HG02885 (cell line): ENCODE measurements around the gene CSRP1.

ENCODE experiments used
- ATAC-seq: cut with Tn5 transposase; IDR thresholded peaks from one replicate; pipeline ENCODE4 v1.9.1; 2021; ENCODE audit warnings: mild to moderate bottlenecking; ENCODE audit not compliant: unreplicated experiment, poor library complexity

CSRP1 gene

DNA sequence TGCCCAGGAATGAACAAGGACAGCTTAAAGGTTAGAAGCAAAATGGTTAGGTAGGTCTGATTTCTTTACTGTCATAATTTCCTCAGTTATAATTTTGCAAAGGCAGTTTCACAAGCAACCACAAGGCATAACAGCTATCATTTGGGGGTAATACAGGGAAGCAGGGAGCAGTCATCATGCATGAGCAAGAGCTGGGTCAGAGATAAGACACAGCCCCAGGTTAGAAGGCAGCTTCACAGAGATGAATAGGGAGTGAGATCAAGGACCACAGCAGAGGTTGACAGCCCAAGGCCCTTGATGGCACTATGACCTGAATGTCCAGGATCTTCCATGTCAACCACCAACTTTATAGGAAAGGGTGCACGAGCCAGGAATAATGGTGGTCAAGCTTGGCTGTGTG, 9.0 kb upstream of the CSRP1 start:
- no peak for ATAC-seq

DNA sequence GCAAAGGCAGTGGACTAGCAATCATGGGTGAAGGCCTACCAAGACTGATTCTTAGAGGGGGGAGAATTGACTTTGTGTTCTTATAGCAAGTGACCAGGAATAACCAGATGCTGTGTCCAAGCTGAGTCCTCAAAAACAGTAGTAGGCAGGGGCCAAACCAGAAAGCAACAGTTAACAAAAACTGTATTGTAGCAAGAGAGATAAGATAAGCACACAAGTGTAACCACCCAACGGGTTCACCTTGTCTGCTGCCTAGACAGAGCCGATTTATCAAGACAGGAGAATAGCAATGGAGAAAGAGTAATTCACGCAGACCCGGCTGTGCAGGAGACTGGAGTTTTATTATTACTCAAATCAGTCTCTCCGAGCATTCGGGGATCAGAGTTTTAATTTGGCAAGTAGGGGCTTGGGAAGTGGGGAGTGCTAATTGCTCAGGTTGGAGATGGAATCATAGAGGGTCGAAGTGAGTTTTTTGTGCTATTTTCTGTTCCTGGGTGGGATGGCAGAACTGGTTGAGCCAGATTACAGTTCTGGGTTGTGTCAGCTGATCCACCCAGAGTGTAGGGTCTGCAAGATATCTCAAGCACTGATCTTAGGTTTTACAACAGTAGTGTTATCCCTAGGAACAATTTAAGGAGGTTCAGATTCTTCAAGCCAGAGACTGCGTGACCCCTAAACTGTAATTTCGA, 8.3 kb upstream of the CSRP1 start:
- ATAC-seq: no peak

DNA sequence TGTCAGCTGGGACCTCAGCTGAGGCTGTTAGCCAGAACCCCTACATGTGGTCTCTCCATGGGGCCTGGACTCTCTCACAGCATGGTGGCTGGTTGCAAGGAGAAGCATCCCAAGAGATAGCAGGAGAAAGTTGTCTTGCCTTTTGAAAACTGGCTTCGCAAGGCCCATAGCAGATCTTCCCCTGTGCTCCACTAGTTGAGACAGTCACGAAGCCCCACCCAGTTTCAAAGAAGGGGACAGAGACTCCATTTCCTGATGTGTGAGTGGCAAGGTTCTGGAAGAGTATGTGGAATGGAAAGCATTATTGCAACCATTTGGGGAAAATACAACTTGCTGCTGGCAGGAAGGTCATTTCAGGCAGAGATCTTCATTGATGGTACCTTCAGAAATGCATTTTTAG, 7.5 kb upstream of the CSRP1 start:
- ATAC-seq: no peak

DNA sequence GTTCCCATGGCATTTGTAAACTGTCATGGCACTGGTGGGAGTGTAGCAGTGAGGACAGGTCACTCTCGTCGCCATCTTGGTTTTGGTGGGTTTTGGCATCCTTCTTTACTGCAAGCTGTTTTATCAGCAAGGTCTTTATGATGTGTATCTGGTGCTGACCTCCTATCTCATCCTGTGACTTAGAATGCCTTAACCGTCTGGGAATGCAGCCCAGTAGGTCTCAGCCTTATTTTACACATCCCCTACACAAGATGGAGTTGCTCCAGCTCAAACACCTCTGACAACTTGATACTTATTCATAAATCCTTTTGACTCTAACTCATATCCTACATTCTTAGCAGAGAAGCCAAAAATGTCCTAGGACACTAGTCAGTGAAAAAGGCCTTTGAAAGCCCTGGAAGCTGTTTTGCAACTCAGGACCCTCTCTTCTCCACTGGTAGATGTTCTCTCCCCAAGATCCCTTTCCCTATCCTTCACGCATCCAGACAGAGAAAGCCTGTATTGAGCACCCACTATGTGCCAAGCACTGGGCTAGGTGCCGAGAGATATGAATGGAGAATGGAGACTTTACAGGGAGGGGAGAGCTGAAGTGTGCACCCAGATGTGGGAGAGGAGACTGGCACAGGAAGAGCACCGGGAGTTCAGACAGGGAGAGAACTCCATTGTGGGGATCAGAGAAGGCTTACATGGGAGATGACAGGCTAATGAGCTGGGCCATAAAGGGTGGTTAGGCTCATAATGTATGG, 6.7 kb upstream of the CSRP1 start:
- no peak for ATAC-seq

DNA sequence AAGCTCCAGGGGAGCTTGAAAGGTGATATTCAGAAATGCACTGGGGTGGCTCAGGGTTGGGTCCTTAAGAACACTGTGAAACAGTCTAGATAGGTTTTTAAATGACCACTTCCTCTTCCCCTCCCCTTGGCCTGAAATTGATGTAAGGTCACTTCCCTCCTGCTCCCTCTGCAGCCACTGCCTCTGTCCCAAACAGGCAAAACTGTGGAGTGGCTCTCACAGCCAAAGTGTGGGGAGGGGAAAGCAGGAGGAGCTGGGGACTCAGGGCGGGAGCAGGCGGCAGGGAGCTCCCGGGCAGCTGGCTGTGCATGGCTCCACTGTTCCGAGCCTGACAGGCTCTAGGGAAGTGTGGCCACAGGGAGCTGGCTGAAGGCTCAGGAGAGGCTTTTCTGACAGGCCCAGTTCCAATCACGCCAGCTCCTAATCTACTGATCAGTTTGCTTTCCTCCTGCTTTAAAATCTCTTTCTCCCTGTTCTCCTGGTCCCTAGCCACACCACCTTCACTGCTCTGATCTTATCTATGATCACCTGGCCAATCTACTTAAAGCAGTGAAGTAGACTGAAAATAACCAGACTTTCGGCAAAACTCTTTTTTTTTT, 5.1 kb upstream of the CSRP1 start:
- peak; percentile 52 for ATAC-seq

DNA sequence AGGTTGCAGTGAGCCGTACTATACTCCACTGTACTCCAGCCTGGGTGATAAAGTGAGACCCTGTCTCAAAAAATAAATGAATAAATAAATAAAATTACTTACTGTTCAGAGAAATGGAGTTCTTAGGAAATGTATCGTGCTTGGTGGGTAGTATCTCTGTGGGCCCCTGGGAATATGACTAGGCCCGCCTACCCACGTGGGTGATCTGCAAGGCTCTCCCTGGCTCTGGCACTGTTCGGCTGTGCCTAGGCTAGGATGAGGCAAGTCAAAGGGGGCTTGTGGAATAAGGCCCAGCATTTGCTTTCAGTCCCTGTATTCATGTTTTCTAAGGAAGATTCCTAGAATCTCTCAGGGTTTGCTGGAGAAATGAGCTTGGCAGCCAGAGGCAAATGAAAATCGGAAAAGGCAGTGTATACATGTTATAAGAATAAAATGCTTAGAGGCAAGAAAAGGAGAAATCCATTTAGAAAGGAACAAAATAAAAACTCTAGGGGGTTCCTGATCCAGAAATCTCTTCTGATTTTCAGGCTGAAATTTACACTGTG, 4.5 kb upstream of the CSRP1 start:
- ATAC-seq: no peak

DNA sequence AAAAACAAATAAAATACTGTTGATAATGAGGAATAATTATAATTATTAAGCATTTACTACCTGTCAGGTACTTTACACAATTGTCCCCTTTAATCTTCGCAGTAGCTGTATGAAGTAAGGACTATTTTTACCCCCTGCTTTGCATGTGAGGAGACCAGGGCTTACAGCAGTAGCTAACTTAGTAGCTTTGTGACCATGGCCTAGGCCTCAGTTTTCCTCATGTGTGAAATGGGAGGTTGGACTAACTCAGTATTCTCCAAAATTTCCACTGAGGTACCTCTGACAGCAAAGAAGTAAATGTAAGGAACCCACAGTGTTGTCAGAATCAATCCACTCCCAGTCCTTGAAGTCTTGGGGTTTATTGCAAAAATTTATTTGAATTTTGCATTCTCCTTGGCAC, 3.8 kb upstream of the CSRP1 start:
- ATAC-seq: no peak

DNA sequence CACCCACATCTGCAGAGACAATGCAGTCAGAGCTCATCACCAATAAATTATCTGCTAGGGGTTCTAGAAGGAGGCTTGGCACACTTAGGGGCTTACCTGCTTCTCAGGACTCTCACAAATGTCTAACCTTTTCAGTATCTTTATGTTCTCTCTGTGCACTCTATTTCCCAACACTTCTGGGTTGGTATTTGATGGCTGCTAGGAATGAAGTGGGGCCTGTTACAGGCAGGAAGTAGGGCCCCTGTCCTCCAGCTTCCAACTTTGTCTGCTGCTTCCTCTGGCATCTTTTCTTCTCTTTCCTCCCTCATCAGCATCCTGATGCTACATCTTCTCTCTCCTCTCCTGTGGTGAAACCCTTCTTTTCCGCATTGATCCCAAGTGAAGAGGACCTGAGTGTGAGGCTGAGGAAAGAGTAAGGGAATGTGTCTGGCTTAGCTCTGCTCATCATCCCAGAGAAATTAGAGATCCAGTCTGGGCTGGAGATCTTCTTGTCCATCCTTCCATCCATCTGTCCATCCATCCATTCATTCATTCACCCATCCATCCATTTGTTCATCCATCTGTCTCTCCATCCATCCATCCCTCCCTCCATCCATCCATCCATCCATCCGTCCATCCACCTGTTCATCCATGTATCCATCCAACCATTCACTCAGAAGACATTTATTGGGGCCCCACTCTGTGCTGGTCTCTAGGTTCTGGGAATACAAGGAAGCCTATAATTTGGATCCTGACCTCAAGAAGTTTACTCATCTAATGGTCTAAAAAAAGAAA, 2.9 kb upstream of the CSRP1 start:
- ATAC-seq: no peak

DNA sequence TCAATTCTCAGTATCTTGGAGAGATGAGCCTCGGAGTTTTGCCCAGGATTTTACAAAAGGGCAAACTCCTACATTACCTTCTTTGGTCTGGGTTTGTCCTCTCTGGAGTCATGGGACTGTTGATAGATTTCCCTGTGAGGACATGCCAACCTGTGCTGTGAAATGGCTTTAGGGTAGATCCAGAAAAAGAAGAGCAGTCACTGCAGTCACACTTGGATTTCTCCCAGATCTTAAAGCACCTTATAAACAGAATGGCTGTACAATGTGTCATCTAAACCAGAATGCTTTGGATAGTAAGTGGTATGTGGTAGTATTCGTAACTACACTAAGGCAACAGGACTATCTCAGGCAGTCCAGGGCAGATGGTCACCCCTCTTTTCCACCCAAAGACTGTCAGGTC, 1.9 kb upstream of the CSRP1 start:
- ATAC-seq: no peak

DNA sequence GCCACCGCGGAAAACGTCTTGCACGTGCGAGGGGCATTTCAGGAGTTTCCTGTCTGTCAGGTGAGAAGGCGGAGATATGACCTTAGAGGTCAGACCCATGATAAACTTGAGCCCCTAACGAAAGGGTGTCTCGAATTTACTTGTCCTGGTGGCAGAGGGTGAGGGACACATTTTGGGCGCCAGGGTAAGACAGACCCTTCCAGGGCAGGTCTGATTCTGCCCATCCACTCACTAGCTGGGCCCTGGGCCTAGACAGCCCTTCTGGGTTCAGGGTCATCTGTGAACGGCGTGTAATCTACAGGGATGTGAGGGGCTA, 395 bp upstream of the CSRP1 start:
- ATAC-seq: peak; percentile 8

DNA sequence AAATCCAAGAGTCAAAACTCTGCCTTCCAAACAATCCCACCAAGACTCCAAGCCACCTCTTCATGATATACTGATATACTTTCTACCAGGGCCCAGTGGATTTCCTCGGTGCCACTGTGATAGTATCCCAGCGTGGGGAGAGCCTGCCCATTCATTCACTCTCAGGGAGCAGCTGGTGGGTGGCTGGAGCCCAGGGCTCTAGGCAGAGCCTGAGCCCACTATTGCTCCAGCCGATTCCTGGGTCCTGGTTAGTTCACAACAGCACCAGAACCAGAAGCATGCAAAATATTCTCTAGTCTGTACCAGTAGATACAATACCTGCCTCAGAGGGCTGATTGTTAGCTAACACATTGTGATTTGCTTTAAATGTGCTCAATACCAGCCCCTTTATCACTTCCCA, 831 bp downstream of the CSRP1 start:
- no peak for ATAC-seq

DNA sequence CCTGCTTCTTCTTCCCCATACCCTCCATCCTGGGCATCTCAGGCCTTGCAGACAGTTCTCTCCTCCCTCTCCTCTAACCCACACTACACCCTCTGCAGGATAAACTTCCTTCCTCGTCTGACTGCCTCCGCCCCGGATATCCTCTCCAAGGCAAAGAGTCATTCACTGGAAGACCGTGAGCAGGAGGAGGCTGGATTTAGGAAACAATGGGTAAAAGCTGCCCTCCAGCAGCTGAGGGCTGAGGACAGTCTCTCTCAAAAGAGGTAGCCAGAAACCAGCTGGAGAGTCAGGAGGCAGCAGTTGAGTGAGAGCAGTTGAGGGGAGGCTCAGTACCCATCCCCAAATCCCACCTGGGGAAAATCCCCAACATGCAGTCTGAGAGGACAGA, 1.4 kb downstream of the CSRP1 start:
- no peak for ATAC-seq

DNA sequence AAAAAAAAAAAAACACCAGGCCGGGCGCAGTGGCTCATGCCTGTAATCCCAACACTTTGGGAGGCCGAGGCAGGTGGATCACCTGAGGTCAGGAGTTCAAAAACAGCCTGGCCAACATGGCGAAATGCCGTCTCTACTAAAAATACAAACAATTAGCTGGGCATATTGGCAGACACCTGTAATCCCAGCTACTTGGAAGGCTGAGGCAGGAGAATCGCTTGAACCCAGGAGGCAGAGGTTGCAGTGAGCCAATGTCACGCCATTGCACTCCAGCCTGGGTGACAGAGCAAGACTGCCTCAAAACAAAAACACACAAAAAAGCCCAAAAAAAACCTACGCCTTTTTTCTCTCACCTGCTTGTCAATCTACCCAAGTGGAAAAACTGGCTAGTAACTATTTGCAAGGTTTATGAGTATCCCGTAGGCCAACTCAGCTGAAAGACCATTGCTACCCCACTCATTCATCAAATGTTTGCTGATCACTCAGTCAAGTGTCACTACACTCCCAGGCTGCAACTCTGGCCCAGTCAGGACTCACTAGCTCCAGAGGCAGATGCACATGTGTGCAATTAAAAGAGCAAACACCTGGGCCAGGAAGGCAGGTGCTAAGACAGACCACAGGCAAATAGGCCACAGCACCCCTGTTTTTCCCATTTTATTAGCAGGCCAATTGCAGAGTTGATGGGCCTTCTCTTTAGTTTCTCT, 2.0 kb downstream of the CSRP1 start:
- no peak for ATAC-seq

DNA sequence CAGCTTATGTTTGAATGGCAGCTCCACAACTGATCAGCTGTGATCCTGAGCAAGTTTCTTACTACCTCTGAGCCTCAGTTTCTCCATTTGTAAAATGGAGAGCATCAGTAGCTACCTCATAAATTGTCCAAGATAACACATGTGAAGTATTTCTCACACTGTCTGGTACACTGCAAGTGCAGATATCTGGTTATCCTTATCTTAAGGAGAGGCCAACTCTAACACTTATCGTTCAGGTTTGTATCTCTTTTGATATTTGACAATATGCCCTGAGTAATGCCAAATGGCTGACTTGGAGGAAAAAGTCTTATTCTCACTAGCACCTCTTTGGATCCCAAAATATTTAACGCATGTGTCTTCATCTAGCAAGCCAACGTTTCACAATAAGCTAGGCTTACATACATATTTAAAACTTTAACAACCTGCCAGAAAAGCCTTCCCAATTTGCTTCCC, 2.7 kb downstream of the CSRP1 start:
- no peak for ATAC-seq

DNA sequence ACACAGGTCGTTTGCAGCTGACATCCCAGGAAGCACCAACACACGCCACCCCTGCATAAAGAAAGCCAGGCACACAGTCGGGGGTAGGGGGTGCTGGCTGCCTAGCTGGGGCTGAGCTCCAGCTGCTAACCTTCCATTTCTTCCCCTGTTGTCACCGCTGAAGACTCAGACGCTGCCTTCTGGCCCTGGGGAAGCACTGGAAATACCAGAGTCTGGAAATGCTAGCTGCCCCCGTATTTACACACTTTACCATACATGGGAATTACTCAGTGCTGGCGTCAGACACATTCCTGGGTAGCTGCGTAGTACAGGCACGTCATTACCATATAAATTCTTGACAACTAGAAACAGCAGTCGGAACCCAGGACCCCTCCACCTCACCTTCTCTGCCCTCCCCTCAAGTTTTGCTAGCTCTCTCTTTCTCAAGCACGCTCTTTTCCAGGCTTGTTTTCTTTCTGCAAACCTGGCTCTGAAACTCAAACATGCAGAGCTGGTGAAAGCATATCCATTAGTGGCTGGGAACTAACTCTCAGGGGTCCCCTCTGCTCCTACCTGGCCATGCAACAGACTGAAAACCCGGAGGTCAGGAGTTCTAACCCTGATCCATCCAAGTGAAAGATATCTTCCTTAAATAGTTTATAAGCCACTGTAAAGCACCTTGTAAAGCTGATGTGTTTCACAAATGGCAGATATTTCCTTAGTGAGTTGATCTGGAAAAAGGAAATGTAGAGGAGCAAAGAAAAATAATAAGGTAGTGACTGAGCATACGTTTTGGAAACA, 3.3 kb downstream of the CSRP1 start:
- no peak for ATAC-seq

DNA sequence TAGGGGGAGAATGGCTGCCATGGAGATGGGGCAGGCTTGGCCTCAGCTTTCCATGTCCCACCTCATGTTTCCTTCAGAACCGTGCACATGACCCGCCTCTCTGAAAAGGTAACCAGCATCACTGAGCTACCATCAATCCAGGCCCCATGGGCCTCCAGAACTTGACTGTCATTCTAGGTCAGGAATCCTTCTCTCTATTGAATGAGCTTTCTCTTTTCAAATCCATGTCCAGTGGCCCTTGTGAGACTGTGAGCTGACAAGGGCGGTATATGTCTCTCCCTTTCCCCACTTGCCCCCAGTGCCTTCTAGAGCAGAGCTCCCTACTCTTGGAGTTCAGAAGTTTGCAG, 4.4 kb downstream of the CSRP1 start:
- ATAC-seq: no peak

DNA sequence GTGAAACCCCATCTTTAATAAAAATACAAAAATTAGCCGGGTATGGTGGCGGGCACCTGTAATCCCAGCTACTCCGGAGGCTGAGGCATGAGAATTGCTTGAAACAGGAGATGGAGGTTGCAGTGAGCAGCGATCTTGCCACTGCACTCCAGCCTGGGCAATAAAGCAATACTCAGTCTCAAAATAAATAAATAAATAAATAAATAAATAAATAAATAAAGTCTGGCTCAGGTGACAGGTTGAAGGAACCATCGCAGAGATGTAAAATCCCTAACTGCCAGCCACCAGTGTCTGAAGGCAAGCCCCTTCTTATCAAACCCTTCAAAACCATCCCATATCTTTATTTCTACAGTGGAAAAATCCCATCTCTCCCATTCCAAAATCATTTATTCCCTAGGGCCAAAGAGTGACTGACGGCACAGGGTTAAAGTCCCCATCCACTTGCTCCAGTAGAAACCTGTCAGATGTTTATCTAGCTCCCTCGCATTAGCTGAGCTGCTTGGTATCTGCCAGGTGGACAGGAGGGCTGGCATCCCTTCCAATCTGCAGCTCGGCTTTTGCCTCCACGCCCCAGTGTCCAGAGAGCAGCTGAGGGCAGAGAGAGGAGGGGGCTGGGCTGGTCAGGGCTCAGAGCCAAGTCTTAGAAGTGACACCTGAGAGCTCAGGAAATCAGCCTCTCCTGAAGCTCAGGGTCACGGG, 5.0 kb downstream of the CSRP1 start:
- ATAC-seq: no peak

DNA sequence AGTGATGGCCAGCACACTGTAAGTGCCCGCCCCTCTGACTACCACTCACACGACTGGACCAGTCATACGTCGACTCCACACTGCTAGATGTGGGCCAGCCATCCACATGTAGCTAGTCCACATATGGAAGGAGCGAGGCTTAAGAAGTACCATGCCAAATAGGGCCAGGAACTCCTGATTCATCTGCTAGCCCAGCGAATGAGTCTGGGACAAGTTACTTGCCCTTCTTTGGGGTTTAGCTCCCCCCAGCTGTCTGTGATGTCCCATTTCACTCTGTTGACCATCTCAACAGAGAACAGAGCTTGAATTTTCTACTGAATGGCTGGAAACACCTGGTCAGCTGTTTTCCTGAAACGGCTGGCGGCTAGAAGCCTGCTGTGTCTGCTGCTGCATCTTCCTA, 5.8 kb downstream of the CSRP1 start:
- ATAC-seq: no peak

DNA sequence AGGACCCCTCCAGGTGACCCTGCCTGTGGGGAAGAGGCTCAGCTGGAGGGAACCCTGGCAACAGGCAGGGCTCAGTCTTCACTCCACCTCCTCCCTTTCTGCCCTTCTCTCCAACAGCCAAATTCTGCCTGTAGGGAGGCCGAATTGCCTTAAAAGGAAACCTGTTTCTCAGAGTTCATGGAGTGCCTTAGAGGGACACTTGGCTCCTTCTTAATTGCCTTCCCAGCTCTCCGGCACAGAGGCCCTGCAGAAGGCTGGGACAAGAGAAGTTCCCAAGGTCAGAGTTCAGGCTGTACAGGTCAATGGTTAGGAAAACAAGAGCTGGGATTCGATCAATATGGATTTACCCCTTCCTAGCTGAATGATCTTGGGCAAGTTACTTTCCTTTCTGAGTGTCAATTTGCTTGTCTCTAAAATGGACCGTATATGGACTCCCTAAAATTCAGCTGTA, 6.2 kb downstream of the CSRP1 start:
- ATAC-seq: no peak
